ENCODE results near the gene IGFL2. TPM values are rescaled to one million over a fixed set of nuclear protein-coding genes. Genes with fewer than 3 reads are reported as not detected.
"Not testable (repeated sequence)": the region's sequence is repeated elsewhere in the genome, so short reads cannot be mapped to it uniquely, and the experiment has no call there.

IGFL2 gene
- total RNA-seq, 1 donor from 2014 or later = not detected

GRCh38 chr19:46155237-46155636, 7.2 kb downstream of the IGFL2 start:
- Mint-ChIP-seq H3K27ac (no peak overlapping the region), H3K27me3 (peaks cover 16% of the 10 kb centered on the region)
- TF ChIP-seq, protein P1, sequence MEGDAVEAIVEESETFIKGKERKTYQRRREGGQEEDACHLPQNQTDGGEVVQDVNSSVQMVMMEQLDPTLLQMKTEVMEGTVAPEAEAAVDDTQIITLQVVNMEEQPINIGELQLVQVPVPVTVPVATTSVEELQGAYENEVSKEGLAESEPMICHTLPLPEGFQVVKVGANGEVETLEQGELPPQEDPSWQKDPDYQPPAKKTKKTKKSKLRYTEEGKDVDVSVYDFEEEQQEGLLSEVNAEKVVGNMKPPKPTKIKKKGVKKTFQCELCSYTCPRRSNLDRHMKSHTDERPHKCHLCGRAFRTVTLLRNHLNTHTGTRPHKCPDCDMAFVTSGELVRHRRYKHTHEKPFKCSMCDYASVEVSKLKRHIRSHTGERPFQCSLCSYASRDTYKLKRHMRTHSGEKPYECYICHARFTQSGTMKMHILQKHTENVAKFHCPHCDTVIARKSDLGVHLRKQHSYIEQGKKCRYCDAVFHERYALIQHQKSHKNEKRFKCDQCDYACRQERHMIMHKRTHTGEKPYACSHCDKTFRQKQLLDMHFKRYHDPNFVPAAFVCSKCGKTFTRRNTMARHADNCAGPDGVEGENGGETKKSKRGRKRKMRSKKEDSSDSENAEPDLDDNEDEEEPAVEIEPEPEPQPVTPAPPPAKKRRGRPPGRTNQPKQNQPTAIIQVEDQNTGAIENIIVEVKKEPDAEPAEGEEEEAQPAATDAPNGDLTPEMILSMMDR (IDR thresholded peaks at IDR 0.05; ENCODE audit: unreplicated experiment) = no peak

DNA sequence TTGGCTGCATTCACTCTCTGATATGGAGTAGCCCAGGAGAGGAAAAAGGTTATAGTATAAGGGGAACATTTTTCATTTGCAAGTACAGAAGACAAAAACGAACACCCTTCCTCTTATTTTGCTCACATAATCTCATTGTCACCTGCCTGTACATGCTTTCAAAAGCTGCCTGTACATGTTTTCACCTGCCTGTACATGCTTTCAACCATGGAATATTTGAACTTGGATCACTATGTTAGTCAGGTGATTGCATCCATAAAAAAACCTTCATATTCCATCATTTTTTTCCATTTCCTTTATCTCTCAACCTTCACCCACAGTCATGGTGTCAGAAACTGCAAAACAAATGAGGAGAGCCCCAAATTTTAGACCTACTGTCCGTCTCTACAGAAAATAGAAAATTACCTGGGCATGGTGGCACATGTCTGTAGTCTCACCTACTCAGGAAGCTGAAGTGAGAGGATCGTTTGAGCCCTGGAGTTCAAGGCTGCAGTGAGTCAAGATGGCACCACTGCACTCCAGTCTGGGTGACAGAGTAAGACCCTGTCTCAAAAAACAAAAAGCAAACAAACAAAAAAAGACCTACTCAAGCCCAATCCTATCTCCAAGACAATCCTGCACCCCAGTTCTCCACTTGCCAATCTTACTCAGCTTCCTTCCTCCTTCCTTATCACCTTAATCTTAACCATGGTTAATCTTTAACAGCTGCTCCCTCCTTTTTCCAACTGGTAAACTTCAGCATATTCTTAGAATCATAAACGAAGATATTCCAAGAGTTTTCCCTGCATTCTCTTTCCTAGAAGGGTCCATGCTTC, 11.6 kb downstream of the IGFL2 start:
- Mint-ChIP-seq H3K9me3 (ENCODE audit: low read depth) (peaks cover 25% of the 10 kb centered on the region), H3K4me3 (ENCODE audit: low read depth) (no peak overlapping the region), H3K27ac (no peak overlapping the region), H3K4me1 (ENCODE audit: low read depth) (peaks cover 5% of the 10 kb centered on the region), H3K27me3 (no peaks in the 10 kb centered on the region), H3K36me3 (ENCODE audit: insufficient read depth) (peaks cover 2% of the 10 kb centered on the region)
- no peak for DNase-seq (ENCODE audit: low spot score, unreplicated experiment)
- TF ChIP-seq, protein P1 (IDR thresholded peaks at IDR 0.05; ENCODE audit: unreplicated experiment) = no peak

More at GRCh38 chr19:46155237-46155636, 7.2 kb downstream of the IGFL2 start:
- no peak for DNase-seq (ENCODE audit: low spot score, unreplicated experiment)
- Mint-ChIP-seq H3K4me1 (ENCODE audit: low read depth) (peaks cover 5% of the 10 kb centered on the region), H3K36me3 (ENCODE audit: insufficient read depth) (no peaks in the 10 kb centered on the region), H3K4me3 (ENCODE audit: low read depth) (no peak overlapping the region), H3K9me3 (ENCODE audit: low read depth) (peaks cover 4% of the 10 kb centered on the region)

DNA sequence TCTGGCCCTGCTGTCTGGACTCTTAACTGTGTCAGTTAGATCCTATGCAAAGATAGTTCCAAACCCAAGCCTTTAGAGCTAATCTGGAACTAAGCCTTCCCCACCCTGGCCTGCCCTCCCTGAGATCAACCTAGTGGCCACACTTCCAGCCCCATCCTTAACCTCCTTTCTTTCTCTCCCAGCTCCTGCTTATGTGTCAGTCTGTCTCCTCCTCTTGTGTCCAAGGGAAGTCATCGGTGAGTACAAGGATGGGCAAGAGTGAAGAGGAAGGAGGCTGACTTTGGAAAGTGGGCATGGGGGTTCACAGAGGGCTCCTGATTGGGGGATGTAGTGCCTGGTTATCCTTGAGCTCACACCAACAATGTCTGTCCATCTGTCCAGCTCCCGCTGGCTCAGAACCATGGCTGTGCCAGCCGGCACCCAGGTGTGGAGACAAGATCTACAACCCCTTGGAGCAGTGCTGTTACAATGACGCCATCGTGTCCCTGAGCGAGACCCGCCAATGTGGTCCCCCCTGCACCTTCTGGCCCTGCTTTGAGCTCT, 12.3 kb downstream of the IGFL2 start:
- Mint-ChIP-seq H3K27ac (no peak overlapping the region), H3K4me3 (ENCODE audit: low read depth) (no peak overlapping the region), H3K9me3 (ENCODE audit: low read depth) (peaks cover 25% of the 10 kb centered on the region), H3K27me3 (no peaks in the 10 kb centered on the region), H3K4me1 (ENCODE audit: low read depth) (peaks cover 5% of the 10 kb centered on the region), H3K36me3 (ENCODE audit: insufficient read depth) (peaks cover 2% of the 10 kb centered on the region)
- DNase-seq (ENCODE audit: low spot score, unreplicated experiment) = no peak
- TF ChIP-seq, protein P1 (IDR thresholded peaks at IDR 0.05; ENCODE audit: unreplicated experiment) = no peak

- H3K9me3 Mint-ChIP-seq (ENCODE audit: low read depth) = peaks cover 29% of the 10 kb centered on the region
- H3K4me3 Mint-ChIP-seq (ENCODE audit: low read depth); H3K36me3 Mint-ChIP-seq (ENCODE audit: insufficient read depth); H3K27ac Mint-ChIP-seq; H3K4me1 Mint-ChIP-seq (ENCODE audit: low read depth); H3K27me3 Mint-ChIP-seq; DNase-seq (ENCODE audit: low spot score, unreplicated experiment): not testable (repeated sequence)
These were observed 13.7 kb downstream of the IGFL2 start for GRCh38 chr19:46161642-46162257.

- H3K4me3 Mint-ChIP-seq (ENCODE audit: low read depth) = no peak overlapping the region
- H3K36me3 Mint-ChIP-seq (ENCODE audit: insufficient read depth) = peaks cover 2% of the 10 kb centered on the region
- no peak overlapping the region for H3K27ac Mint-ChIP-seq
- peaks cover 29% of the 10 kb centered on the region for H3K9me3 Mint-ChIP-seq (ENCODE audit: low read depth)
- TF ChIP-seq, protein P1 (IDR thresholded peaks at IDR 0.05; ENCODE audit: unreplicated experiment) = no peak
- DNase-seq (ENCODE audit: low spot score, unreplicated experiment) = no peak
- no peaks in the 10 kb centered on the region for H3K27me3 Mint-ChIP-seq
- H3K4me1 Mint-ChIP-seq (ENCODE audit: low read depth) = peaks cover 5% of the 10 kb centered on the region
These were observed 14.7 kb downstream of the IGFL2 start for GRCh38 chr19:46162731-46163130.
